Umbilical cord (tissue), 2 donors: ENCODE results near the gene GATA2. TPM values are rescaled to one million over a fixed set of nuclear protein-coding genes. Genes with fewer than 3 reads are reported as not detected.

Experiments used
- DNase-seq: peaks from one replicate; pipeline ENCODE4 v3.0.0-alpha.2; 2015; ENCODE audit warnings: low spot score
- total RNA-seq: library from RNA; depleted of rRNA; stranded (reverse); fragments of >200 nt; gene quantifications from one replicate; pipeline ENCODE4 v1.2.3, GENCODE V29; 2014; ENCODE audit warnings: low replicate concordance; ENCODE audit not compliant: insufficient read depth

Gene GATA2
- 3.6 TPM for total RNA-seq

DNA sequence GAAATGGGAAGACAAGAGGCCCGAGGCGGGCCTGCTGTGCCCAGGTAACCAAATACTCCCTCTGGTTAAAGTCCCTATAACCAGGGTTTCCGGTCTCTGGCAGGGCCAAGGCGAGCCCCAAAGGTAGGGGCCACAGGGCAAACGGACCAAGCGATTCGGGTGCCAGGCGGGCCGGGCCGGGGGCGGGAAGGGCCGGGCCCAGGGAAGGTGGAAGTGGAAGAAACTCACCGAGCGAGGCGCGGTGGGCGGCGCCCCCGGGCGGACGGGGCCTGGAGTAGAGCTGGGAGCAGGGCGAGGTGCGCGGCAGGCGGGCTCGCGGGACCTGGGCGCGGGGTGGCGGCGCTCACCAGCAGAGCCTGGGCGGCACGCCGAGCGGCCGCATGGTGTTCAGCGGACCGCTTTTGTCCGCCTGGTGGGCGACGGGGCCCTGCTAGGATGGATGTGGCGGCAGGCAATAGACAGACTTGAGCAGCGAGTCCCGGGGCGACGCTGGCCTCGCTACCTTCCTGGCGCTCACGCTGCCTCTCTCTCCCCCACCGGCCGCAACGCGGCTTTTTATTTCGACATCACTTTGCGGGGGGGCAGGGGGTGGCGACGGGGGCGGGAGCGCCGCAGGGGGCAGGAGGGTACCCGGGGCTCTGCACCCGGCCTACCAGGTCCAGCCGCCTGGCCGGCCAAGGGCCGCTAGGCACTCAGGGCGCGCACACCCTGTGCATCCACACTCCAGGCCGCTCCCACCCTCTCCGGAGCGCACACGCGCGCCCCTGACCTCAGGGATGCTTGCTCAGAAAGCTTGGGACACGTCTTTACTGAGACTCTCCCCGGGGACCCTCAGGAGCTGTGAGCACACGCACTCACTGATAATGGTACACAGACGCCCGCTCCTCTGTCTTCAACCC, at the start of gene GATA2:
TSS of gene GATA2 (minus strand) at position 531 of the 899 bp plus-strand sequence. CDS start 6,170 bp downstream, outside the sequence.
- DNase-seq: no peak

DNA sequence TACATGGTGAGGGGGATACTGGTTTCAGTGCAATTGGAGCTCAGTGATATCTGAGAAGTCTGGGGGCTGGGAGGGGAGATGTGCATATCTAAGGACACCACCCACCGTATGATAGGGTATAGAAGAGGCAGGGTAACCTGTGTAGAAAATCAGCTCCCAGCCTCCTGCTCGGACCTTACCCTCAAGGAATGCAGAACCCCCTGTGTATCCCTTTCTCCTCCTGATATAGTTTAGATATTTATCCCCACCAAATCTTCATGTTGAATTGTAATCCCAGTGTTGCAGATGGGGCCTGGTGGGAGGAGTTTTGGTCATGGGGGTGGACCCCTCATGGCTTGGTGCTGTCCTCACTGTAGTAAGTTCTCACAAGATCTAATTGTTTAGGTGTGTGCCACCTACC, 48.2 kb upstream of the GATA2 start:
- no peak for DNase-seq

DNA sequence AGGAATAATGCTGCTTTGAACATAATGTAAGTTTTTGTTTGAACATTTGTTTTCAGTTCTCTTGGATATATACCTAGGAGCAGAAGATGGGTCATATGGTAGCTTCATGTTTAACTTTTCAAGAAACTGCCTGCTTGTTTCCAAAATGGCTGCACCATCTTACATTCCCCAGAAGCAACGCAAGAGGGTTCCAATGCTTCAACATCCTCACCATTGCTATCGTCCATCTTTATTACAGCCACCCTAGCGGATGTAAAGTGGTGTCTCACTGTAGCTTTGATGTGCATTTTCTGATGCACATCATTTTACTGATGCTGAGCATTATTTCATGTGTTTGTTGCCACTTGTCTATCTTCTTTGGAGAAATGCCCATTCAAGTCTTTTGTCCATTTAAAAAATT, 46.4 kb upstream of the GATA2 start:
- no peak for DNase-seq

DNA sequence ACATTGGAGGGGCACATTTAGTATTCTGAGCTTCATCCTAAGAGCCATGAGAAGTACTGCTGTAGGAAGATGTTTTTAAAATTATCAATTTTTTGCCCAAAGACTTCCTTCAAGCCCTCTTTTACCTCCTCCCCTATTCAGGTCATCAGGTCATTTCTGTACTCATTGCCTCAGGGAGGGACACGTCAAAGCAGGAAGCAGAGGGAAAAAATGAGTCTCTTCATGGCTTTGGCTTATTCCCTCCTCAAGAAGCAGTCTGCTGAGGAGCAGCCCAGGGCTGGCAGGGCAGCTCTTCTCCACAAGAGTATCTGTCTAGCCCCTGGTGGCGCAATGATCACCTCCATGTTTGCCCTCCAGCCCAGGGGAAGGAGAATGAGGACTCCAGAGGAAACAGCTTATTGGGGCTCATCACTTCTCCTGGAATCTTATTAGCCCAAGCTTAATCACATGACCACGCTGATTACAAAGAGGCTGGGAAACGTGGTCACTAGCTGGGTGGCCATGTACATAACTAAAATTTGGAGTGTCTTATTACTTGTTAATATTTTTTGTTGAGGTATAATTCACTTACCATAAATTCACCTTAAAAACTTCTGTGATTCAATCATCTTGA, 44.2 kb upstream of the GATA2 start:
- no peak for DNase-seq

DNA sequence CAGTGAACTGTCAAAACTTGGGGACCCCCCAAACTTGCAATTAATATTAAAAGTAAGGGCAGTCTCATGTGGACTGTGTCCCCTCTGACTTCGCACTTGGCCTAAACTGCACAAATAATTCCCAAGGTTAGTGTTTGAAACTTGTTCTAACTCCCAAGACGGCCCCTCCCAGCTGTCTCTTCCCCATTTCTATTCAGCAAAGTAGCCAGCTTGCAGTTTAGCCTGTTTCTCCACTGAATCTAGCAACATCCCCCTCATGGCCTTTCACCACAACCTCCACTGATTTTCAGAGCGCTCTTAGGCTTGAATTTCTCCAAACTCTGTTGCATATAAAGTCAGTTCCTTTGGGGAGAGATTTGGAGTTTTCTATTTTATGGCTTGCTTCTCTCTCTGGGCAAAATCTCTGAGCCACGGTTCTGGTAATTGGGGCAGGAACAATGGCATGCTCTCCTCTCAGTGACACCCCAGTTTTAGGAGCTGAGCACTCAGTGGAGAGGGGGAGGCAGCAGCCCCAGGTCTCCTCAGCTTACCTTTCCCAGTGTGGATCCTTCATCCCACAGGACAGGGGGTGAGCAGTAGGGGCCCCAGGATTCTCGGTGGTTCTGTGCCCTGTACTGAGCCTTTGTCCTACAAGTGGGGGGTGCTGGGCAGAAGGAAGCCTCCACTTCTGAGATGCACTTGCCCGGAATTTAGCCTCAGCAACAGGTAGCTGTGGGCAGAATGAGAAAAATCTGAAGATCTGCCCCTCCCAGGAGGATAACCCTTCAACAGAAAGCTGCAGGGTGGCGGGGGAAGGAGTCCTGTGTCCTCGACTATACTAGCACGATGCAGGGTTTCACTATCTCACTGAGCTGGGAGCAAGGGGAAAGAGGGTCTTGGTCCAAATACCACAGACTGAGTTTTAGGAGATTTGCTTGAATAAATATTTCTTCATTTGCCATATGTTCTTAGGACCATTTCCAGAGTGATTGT, 39.3 kb upstream of the GATA2 start:
- no peak for DNase-seq

DNA sequence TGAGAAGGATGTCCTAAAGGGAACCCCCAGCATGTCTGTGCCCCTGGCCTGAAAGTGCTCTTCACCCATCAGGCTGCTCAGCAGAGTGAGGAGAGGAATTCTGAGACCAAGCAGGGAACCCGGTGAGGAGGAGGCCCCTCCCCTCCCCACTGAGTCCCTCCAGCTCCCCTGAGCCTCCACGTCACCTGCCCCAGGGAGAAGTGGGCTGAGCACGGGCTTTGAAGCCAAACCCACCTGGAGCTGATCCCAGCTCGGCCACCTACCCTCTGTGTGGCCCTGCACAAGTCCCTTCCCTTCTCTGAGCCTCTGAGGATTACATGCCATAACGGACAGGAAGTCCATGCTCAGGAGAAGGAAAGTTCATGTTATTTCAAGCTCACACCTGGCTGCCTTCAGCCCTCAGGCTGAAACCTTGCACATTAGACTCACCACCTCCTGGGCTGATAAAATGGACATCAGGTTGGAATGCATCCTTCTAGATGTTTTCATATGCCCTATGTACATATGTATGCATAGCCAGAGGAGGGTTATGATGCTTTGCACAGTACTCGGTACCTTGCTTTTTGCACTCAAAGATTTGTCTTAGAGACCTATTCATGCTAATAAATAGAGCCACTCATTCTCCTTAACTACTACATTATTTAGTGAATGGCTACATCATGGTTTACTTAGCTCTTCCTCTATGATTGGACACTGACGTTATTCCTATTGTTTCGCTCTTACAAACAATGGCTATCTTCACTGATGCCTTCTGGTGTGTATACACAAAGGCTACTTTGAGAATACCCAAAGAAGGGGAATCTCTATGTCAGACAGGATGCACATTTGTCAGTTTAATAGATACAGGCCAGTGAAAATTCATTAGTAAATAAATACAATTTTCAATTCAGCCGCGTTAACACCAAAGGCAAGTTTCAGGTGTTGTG, 31.6 kb upstream of the GATA2 start:
- no peak for DNase-seq

DNA sequence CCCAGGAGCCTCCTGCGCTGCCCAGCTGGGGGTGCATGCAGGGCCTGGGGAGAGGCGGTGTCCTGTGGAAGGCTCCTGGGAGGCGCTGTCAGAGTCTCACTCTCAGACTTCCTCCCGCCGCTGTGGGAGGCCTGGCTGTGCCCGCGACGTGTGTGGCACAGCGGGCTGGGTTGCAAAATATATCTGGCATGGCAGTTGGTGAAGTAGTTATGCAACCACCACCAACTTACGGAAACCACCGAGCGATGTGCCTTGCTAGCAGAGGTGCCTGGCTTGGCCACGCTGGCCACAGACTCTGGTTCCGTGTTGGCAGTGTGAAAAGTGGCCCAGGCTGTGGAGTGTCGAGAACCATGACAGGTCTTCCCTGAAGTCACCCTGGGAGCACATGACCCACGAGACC, 30.6 kb upstream of the GATA2 start:
- no peak for DNase-seq

DNA sequence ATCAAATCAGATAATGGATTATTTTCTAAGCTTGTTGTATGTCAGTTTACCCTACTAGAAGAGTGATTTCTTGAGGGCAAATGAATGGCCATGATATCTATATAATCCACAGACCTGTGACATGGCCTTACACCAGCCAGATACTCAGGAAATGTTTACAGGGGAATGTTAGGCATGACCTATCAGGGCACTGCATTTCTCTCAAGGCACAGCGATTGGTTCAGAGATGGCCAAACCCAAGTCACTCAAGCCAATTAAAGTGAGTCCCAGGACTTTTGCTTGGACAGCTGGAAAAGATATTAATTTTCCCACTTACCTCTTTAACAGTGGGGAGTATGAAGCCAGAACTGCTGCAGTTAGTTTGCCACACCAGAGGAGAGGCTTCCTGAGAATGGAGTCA, 28.7 kb upstream of the GATA2 start:
- no peak for DNase-seq

DNA sequence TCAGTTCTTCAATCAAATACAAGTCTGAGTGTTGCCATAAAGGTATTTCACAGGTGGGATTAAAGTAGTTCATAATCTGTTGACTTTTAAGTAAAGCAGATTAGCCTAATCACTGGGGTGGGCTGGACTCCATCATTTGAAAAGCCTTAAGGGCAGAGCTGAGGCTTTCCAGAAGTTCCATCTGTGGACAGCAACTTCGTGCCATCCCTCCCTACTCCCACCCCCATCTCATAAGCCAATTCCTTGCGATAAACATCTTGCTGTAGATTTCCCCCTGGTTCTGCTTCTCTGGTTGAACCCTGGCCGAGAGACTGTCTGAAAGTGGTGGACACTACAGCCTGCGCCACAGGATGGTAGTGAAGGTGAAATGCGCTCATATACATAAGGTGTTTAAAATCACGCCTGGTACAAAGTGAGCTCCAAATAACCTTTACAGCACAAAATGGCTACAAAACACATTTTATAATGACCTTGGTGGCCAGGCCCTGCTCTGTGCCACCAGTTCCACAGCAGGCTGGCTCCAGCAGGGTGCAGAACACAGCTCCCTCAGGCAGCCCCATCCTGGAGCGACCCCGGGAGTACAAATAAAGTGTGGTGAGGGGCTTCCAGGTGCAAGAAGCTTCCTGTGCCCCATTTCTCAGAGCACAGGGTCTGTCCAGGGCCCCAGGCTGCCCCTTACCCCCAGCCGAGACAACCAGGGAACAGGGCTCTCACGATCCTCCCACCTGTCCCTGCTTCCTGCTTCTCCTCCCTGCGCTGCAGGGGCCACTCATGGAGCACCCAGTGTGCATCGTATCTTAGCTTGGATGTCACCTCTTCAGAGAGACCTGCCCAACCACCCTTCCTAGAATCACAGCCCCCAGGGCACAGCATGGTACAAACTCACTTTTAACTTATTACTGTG, 25.8 kb upstream of the GATA2 start:
- no peak for DNase-seq

DNA sequence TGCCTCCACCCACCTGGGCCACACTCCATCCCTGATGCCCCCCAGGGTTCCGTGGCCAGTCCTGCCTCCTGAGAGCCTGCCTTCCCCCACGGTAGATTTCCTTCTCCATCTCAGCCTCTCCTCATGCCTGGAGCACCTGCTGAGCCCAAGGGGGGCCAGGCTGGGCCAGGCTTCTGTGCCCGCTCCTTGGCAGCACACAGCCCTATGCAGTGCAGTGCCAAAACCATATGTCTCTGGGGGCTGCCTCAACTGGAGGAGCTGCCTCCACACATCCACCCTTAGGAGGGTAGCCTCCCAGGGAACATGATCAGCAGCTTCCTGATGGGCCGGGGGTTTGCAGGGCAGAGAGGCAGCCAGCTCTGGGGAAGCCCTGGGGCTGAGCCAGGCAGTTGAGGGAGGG, 24.6 kb upstream of the GATA2 start:
- no peak for DNase-seq

DNA sequence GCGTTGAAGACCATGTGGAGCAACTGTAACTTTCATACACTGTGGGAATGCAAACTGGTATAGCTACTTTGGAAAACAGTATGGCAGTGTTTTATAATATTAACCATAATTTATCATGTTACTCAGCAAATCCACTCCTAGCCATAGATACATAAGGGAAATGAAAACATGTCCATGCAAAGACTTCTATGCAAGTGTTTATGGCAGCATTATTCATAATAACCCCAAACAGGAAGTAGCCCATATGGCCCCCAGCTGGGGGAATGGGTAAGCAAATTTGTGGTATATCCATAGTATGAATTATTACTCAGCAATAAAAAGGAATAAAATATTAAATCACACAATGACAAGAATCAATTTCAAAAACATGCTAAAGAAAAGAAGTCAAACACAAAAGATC, 23.0 kb upstream of the GATA2 start:
- no peak for DNase-seq

DNA sequence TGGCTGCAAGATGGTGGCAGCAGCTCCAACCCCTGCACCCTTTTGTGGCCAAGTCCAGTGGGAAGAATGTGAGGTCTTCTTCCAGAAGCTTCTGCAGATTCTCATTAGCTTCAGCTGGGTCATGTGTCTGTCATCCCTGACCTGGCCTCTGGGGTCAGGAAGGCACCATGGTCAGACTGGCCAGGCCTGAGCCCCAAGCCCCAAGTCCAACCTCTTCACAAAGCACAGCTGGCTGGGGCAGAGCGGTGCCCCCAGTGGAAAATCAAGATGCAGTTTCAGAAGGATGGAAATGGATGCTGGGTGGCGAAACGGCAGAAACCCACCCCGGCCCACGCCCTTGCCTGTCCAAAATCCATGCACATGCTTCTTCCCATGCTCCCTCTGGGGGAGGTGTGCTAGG, 15.9 kb upstream of the GATA2 start:
- no peak for DNase-seq

DNA sequence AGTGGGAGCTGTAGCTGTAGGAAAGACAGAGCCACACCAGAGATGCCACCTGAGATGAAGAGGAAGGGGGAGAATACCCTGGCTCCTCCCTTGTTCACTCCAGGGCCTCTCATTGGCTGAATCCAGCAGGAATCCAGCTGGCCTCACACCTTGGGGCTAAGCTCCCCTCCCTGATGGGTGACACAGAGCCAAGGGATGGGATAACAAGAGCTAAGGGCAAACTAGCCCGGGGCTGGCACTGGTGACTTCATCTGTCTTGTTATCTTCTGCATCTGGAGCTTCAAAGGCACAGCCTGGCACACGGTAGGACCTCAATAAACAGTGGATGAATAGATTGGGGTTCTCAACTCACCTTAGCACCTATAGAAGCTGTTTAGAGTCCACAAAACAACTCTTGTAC, 13.8 kb upstream of the GATA2 start:
- no peak for DNase-seq

DNA sequence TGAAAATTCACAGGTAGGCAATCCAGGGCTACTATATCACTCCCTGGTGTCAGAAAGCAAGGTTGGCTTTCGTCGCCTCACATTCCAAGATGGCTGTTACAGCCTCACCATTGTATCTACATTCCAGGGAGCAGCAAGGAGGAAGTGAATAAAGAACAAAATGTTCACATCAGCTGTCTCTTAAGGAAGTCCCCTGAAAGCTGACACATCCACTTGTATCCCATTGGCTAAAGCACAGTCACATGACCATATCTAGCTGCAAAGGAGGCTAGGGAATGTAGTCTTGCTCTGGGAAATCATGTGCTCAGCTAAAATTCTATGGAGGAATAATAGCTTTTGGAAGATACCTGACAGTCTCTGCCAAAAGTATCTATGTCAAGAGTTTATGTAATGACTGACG, 12.8 kb upstream of the GATA2 start:
- DNase-seq: no peak

DNA sequence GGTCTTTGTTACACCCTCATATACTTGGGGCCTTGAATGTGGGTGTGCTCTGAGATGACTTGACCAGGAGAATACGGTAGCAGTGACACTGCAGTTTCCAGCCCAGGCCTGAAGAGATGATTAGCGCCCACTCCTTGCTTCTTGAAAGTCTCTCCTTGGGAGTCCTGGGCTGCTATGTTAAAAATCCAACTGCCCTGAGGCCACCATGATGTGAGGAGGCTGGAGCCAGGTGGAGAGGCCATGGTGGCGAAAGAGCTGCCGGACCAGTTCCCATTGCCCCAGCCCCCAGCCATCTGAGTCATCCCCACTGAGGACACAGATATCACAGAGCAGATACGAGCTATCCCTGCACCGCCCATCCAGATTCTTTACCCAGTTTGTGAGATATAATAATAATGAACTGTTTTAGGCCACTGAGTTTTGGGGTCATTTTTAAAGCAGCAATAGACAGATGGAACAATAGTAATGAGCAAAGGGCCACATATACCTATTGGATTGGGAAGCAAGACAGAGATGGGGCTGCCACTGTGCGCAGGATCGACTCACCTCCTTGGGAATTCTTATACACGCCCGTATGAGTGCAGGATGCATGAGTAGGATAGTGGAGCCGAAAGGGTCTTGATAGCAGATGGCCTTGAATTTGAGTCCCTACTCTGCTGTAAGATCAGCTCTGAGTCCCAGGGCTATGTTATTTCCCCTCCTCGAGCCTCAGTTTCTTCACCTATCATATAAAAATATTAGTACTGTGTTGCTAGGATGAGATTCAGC, 12.1 kb upstream of the GATA2 start:
- no peak for DNase-seq

DNA sequence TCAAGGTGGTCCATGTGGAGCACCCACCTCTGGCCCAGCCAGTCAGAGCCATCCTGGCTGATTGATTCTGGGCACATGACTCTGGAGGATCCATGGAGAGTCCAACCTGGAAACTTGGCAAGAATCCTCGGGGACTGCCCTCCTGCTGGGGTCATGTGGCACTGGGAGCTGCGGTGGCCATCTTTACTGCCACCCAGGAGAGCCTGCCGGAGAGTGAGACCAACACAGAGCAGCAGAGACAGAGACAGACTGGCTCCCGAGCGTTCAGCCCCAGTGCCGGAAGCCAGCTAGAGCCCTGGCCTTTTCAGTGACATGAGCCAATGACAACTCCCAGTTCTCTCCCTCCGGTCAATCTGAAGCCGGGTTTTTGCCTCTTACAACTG, 11.5 kb upstream of the GATA2 start:
- DNase-seq: no peak

DNA sequence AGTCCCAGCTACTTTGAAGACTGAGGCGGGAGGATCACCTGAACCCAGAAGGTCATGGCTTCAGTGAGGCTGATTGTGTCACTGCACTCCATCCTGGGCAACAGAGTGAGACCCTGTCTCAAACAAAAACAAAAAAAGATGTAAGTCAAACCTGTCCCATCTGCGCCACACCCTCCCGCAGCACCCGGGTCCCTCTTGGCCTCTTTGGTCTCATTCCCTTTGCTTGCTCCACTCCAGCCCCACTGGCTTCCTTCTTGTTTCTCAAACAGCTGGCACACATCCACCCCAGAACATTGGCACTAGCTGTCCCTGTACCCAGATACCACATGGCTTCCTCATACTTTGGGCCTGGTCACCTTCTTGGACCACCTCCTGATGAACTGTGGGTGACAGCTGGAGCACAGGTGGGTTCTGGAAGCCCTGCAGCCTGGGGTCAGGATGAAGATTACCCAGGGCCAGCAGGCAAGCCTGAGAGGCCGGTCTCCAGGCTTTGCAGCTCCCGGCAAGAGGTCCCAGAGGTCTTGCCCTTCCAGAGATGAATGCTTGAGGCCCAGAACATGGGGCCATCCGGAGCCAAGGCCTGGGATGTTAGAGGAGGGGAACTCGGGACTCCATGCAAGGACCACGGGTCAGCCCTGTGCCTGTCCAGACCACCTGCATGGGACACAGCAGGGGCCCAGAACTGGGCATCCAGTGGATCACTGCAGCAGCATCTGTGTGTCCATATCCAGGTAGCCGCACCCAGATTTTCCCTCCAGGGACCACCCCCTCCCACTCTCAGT, 10.9 kb upstream of the GATA2 start:
- no peak for DNase-seq

DNA sequence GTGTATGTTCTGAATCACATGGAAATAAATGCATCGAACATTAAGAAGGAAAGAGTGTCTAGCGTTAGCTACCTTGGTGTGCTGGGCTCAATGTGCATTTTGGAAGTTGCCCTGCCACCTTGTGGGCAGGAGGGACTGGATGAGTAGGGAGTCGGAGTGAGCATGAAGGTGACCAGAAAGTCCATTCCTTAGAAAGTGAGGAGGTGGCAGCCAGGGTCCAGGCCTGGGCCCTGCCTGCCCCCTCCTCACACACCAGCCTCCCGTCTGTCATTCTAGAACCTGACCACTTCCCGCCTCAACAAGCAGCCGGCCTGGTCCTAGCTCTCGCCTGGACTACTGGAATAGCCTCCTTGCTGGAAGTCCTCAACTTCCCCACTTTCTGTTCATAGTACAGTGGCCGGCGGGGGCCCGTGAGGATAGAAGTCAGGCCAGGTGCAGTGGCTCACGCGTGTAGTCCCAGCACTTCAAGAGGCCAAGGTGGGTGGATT, 10.2 kb upstream of the GATA2 start:
- DNase-seq: no peak
